GM12873 (cell line): ENCODE measurements around the gene HAGH.

ENCODE experiments used
- TF ChIP-seq, protein P1 (sequence below): IDR thresholded peaks from 2 replicates; pipeline ENCODE4 v1.5.1; 2012; ENCODE audit warnings: low read depth, mild to moderate bottlenecking, moderate library complexity, low read length, control low read depth; ENCODE audit not compliant: insufficient read depth; ENCODE audit errors: missing control alignments

The HAGH gene

DNA sequence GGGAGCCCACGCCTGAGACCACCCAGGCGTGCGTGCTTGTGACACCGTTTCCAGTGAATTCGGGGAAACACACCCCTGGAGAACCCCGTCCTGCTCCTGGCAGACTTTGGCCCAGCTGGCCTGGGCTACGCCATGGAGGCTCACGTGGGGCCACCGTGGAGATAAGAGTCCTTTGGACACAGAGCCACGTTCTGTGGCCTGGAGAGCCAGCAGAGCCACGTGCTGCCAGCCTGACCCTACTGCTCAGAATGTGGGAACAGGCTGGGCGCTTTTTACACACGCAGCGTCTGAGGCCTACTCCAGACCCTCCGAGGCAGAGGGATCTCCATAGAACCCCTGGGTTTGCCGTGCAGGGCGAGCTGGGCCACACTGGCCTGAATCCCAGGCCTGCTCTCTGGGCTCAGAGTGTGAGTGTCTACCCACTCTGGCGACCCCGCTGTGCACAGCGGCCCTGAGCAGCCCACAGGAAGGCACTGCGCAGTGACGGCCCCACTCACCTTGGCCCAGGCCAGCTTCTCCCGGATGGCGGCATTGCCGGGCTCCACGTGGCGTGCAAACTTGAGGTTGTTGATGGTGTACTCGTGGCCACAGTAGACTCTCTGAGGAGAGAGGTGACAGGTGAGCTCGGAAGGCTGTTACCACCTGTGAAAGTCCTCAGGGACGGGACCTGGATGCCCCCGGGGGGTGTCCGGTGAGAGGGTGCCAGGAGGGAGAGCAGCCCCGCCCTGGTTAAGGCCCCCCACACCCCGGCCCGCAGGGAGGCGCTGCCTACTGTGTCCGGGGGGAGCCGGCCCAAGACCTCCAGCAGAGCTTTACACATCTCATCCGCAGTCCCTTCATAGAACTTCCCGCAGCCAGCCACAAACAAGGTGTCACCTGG is 10.0 kb downstream of the HAGH start:
- TF ChIP-seq, protein P1, sequence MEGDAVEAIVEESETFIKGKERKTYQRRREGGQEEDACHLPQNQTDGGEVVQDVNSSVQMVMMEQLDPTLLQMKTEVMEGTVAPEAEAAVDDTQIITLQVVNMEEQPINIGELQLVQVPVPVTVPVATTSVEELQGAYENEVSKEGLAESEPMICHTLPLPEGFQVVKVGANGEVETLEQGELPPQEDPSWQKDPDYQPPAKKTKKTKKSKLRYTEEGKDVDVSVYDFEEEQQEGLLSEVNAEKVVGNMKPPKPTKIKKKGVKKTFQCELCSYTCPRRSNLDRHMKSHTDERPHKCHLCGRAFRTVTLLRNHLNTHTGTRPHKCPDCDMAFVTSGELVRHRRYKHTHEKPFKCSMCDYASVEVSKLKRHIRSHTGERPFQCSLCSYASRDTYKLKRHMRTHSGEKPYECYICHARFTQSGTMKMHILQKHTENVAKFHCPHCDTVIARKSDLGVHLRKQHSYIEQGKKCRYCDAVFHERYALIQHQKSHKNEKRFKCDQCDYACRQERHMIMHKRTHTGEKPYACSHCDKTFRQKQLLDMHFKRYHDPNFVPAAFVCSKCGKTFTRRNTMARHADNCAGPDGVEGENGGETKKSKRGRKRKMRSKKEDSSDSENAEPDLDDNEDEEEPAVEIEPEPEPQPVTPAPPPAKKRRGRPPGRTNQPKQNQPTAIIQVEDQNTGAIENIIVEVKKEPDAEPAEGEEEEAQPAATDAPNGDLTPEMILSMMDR = no peak

DNA sequence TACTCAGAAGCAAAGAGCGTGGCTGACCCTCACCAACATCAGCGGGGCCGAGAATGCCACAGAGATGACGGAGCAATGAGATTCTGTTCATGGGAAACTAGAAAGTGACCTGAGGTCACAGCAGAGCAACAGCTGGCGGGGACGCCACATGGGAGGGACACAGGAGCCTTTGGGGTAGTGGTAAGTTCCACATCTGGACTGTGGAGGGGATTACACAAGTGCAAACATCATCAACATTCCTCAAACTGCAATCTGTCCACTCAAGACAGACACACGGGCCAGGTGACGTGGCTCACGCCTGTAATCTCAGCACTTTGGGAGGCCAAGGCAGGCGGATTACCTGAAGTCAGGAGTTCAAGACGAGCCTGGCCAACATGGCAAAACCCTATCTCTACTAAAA is 11.2 kb downstream of the HAGH start:
- TF ChIP-seq, protein P1 = no peak

DNA sequence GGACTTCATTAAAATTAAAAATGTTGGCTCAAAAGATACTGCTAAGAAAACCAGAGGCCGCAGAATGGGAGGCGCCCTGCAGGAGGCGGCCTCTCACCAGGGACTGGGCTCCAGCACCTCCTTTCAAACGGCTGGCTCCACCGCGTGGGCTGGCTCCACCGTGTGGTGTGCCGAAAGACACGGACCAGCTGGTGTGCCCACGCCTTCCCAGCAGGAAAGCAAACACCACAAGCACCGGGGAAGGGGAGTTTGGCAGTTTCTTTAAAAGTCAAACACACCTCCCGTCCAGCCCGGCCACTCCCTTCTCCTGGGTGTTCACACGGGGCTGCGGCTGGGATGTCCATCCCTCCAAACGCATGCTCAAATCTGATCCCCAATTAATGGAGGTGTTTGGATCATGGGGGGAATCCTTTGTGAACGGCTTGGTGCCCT is 13.9 kb downstream of the HAGH start:
- TF ChIP-seq, protein P1 = peak; percentile 26

DNA sequence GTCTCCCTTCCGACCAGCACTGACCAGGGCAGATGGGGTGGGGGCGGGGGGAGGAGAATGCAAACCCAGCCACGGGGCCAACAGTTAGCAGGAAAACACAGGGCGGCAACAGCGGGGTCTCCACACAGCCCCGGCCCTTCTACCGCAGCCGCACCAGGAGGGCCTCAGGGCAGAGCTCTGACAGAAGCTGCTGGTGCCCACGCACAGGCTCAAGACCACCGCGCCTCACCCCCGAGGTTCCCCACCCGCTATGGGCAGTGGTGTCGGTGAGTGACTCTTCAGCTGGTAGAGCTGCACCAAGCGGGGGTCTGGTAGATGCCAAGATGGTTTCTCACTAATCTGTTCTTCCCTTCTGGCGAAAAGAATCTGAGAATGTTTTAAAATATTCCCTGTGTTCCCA is 16.1 kb downstream of the HAGH start:
- TF ChIP-seq, protein P1 = no peak

DNA sequence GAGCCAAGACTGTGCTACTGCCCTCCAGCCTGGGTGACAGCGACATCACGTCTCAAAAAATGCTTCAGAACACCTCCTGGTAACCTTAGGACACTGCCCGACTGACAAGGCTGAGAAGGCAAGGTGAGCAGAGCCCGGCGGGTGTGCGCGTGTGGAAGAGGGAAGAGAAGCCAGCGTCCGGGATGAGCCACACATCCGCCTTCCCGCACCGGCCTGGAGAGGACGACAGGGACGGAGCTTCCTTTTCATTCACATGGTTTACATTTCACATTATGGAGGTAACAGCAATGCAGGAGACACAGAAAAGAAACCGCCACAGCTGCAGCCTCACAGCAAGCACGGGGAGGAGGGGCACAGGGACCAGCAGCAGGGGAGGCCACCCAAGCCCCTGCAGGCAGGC is 16.5 kb downstream of the HAGH start:
- TF ChIP-seq, protein P1 = no peak

DNA sequence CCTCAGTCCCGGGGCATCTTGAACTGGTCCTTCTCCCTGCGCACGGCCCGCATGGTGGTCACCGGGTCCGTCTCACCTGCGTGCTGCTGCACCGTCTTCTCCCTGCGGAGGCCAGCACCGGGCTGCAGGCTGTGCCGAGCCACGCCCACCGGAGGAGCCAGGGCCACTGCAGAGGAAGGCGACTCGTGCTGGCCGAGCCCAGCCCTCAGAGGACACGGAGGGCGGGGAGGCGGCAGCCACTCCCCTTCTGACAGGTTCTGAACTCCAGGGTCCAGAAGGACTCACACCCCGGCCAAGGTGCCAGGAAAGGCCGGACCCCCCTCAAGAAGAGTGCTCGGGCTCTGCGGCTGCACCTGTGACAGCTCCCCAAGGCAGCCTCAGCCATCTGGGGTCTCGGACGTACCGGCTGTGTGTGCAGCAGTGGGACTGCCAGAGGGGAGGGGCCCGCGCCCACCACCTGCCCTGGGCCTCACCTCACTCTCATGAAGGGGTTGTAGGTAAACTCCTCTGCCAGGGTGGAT is 17.3 kb downstream of the HAGH start:
- TF ChIP-seq, protein P1 = no peak

DNA sequence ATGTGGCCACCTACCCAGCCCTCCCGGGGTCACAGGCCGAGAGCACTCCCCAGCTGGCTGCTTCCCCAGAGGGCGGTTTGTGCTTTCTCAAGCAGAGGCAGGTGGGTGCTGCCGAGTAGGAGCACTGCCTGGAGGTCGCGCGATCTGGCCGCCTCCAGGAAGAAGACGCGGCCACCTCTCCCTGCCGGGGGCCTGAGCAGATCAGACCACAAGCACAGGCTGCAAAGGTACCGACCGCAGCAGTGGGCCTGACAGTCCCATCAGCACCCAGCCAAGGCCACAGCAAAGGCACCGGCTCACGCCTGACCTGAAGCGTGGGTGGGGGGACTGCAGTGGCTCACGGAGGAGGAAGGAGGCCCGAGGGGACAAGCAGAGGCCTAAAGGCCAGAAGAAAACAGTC is 17.9 kb downstream of the HAGH start:
- TF ChIP-seq, protein P1 = no peak
